Stimulated activated CD8-positive, alpha-beta memory T cell treated with anti-CD3 and anti-CD28 coated beads, Interleukin-4, amount 100 ng/mL, for 24 hours (primary cell): Measurements from ENCODE around the gene SERPINB6.
"Not testable (repeated sequence)": the region's sequence is repeated elsewhere in the genome, so short reads cannot be mapped to it uniquely, and the experiment has no call there.

Source experiments
- DNase-seq: peaks from one replicate; pipeline ENCODE4 v3.0.0-alpha.2; 2020; ENCODE audit warnings: low read depth

The SERPINB6 gene

DNA sequence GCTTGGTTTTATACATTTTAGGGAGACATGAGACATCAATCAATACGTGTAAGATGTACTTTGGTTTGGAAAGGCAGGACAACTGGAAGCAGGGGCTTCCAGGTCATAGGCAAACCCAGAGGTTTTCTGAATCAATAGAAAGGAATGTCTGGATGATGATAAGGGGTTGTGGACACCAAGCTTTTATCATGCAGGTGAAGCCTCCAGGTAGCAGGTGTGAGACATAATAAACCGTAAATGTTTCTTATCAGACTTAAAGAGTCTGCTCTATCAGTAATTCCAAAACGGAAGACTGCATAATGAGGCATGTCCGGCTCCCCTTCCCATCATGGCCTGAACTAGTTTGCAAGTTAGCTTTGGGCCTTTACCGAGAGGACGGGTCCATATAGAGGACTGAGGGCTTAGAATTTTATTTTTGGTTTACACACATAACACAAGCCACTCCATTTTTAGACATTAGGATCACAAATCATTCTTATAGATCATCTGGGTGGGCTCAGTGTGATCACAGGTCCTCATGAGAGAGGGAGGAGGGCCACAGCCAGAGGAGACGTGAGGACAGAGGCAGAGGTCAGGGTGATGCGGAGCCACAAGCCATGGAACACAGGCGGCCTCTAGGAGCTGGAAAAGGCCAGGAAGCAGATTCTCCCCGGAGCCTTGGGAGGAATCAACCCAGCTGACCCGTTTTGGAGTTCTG, 57.6 kb downstream of the SERPINB6 start:
- no peak for DNase-seq

DNA sequence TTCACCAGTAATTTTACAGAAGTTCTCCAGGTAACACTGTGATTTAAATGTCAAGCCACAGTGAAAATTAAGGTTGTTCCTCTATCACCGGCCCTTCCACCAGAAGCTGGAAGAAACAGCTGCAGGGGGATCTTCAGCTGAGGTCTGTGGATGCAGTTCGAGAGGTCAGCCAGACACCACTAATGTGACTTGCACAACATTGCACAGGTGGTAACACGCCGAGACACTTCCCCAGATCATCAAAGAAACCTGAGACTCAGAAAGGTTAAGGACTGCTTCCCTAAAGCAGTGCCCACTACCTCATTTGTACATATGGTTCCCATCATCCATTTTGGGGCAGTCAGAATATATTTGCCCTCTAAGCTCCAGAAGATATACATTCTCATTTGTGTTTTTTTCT, 60.2 kb downstream of the SERPINB6 start:
- DNase-seq: no peak

- no peak for DNase-seq
Measured at GRCh38 chr6:2909718-2910117, 61.6 kb downstream of the SERPINB6 start.

DNA sequence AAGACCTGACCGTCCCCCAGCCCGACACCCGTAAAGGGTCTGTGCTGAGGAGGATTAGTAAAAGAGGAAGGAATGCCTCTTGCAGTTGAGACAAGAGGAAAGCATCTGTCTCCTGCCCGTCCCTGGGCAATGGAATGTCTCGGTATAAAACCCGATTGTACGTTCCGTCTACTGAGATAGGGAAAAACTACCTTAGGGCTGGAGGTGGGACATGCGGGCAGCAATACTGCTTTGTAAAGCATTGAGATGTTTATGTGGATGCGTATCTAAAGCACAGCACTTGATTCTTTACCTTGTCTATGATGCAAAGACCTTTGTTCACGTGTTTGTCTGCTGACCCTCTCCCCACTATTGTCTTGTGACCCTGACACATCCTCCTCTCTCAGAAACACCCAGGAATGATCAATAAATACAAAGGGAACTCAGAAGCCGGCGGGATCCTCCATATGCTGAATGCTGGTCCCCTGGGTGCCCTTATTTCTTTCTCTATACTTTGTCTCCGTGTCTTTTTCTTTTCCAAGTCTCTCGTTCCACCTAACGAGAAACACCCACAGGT, 62.2 kb downstream of the SERPINB6 start:
- DNase-seq: not testable (repeated sequence)

GRCh38 chr6:2908516-2908915, 62.9 kb downstream of the SERPINB6 start:
- not testable (repeated sequence) for DNase-seq

GRCh38 chr6:2903411-2904185, 67.8 kb downstream of the SERPINB6 start:
- not testable (repeated sequence) for DNase-seq

GRCh38 chr6:2901645-2902502, 69.5 kb downstream of the SERPINB6 start:
- DNase-seq: not testable (repeated sequence)

DNA sequence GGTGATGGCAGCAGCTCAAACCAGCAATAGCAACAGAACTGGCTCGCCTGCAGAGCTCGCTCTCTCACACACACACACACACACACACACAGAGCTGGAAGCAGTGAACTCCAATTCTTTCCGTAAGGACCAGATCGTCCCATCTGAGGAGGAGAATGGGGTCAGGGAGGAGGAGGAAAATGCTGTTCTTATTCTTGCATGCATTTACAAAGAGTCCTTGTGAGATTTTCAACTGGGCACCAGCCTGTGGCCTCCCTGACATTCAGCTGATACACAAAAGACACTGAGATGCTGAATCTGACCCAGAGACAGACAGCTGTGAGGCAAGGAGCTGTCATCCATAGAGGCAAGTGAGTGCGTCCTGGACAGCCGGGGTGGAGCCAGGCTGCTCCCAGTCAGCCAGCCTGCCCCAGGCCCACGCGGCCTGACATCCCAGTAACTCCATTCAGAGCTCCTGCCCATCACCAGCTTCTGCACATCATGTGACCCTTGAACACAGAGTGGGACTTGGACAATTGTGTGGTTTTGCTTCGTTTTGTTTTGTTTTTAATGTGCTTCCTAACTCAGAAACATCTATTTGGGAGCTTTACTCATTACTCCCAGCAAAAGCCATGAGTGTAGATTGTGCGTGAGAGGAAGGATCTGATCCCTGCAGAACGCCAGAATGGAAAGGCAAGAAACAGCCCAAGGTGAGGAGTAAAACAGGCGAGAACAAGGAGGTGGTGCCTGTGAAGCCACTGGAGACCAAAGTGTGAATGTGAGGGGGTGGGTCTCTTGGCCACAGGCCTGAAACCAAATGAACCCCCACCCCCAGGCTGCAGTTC, 70.3 kb downstream of the SERPINB6 start:
- no peak for DNase-seq

- no peak for DNase-seq
Measured at GRCh38 chr6:2900221-2900807, 71.1 kb downstream of the SERPINB6 start.

GRCh38 chr6:2899596-2899995, 71.8 kb downstream of the SERPINB6 start:
- no peak for DNase-seq
